ENCODE measurements around the gene EPM2A. TPM values are rescaled to one million over a fixed set of nuclear protein-coding genes. Genes with fewer than 3 reads are reported as not detected.

The EPM2A gene
- total and polyA plus RNA-seq, 2 experiments from 2014 or later = 3.7 to 17.8 TPM

DNA sequence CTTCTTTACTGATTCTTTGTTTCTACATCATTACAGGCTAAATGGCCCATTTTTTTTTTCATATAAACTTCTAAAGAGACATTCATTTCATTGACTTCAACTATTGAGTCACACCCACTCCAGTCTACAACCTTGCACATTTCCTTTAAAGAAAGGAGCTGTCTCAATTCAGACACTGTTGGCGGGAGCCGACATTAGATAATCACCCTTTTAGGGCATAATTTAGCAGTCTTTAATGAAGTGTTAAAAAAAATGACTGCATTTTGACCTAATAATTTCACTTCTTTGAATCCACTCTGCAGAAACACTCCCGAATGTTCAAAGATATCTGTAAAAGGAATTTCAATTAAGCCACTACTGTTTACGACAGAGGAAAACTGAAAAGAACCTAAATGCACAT lies 1.5 kb downstream of the EPM2A start:
- Histone ChIP-seq H3K4me3 (peak overlapping the region; percentile 61), H2AFZ (no peak overlapping the region), H3K79me2 (replicated peaks; ENCODE audit: insufficient read depth) (0 out of 2 replicates have a peak, but pooled peaks cover 9% of the 10 kb centered on the region), H3K27me3 (ENCODE audit: insufficient read depth) (no peaks in the 10 kb centered on the region), H3K9me2 (ENCODE audit: insufficient read depth) (no peaks in the 10 kb centered on the region), H3K36me3 (ENCODE audit: insufficient read depth) (no peaks in the 10 kb centered on the region), H3K4me1 (ENCODE audit: insufficient read depth) (peaks cover 13% of the 10 kb centered on the region), H4K20me1 (replicated peaks; ENCODE audit: insufficient read depth) (no peaks in the 10 kb centered on the region), H3F3A (replicated peaks; ENCODE audit: low read depth) (no peaks in the 10 kb centered on the region), H3K27ac (ENCODE audit: low read depth) (no peak overlapping the region), H3K4me2 (peak overlapping the region; percentile 78)
- Mint-ChIP-seq H3K9me3 (peaks cover 8% of the 10 kb centered on the region), H3K4me1 (peaks cover 14% of the 10 kb centered on the region), H3K27ac (peak overlapping the region; percentile 97; the same call in 1 of the 2 replicates), H3K27me3 (ENCODE audit: insufficient read depth, low read depth, poor library complexity) (peaks cover 4% of the 10 kb centered on the region), H3K4me3 (peak overlapping the region; percentile 86), H3K36me3 (ENCODE audit: low read depth) (peaks cover 16% of the 10 kb centered on the region)
- TF ChIP-seq, protein P1, sequence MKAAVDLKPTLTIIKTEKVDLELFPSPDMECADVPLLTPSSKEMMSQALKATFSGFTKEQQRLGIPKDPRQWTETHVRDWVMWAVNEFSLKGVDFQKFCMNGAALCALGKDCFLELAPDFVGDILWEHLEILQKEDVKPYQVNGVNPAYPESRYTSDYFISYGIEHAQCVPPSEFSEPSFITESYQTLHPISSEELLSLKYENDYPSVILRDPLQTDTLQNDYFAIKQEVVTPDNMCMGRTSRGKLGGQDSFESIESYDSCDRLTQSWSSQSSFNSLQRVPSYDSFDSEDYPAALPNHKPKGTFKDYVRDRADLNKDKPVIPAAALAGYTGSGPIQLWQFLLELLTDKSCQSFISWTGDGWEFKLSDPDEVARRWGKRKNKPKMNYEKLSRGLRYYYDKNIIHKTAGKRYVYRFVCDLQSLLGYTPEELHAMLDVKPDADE (IDR thresholded peaks at IDR 0.05) = no peak
- TF ChIP-seq ZNF331 (CRISPR knock-in tag; IDR thresholded peaks at IDR 0.05; ENCODE audit: low read depth) (no peak), EZH2 (IDR thresholded peaks at IDR 0.05; ENCODE audit: low read depth, unreplicated experiment) (no peak), ZNF114 (CRISPR knock-in tag; IDR thresholded peaks at IDR 0.05) (no peak), NANOG (IDR thresholded peaks at IDR 0.05; ENCODE audit: borderline replicate concordance) (no peak), POLR2AphosphoS5 (IDR thresholded peaks at IDR 0.05; ENCODE audit: low read depth) (no peak), JUNB (IDR thresholded peaks at IDR 0.05; ENCODE audit: unreplicated experiment) (no peak), STAT1 (IDR thresholded peaks at IDR 0.05; ENCODE audit: unreplicated experiment) (no peak), CREB1 (CRISPR knock-in tag; IDR thresholded peaks at IDR 0.05; ENCODE audit: low read depth) (no peak), EZH2phosphoT487 (IDR thresholded peaks at IDR 0.05; ENCODE audit: unreplicated experiment) (no peak)
- TF ChIP-seq, protein P2, sequence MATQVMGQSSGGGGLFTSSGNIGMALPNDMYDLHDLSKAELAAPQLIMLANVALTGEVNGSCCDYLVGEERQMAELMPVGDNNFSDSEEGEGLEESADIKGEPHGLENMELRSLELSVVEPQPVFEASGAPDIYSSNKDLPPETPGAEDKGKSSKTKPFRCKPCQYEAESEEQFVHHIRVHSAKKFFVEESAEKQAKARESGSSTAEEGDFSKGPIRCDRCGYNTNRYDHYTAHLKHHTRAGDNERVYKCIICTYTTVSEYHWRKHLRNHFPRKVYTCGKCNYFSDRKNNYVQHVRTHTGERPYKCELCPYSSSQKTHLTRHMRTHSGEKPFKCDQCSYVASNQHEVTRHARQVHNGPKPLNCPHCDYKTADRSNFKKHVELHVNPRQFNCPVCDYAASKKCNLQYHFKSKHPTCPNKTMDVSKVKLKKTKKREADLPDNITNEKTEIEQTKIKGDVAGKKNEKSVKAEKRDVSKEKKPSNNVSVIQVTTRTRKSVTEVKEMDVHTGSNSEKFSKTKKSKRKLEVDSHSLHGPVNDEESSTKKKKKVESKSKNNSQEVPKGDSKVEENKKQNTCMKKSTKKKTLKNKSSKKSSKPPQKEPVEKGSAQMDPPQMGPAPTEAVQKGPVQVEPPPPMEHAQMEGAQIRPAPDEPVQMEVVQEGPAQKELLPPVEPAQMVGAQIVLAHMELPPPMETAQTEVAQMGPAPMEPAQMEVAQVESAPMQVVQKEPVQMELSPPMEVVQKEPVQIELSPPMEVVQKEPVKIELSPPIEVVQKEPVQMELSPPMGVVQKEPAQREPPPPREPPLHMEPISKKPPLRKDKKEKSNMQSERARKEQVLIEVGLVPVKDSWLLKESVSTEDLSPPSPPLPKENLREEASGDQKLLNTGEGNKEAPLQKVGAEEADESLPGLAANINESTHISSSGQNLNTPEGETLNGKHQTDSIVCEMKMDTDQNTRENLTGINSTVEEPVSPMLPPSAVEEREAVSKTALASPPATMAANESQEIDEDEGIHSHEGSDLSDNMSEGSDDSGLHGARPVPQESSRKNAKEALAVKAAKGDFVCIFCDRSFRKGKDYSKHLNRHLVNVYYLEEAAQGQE (IDR thresholded peaks at IDR 0.05; ENCODE audit: unreplicated experiment) = no peak
- TF ChIP-seq, protein P3, sequence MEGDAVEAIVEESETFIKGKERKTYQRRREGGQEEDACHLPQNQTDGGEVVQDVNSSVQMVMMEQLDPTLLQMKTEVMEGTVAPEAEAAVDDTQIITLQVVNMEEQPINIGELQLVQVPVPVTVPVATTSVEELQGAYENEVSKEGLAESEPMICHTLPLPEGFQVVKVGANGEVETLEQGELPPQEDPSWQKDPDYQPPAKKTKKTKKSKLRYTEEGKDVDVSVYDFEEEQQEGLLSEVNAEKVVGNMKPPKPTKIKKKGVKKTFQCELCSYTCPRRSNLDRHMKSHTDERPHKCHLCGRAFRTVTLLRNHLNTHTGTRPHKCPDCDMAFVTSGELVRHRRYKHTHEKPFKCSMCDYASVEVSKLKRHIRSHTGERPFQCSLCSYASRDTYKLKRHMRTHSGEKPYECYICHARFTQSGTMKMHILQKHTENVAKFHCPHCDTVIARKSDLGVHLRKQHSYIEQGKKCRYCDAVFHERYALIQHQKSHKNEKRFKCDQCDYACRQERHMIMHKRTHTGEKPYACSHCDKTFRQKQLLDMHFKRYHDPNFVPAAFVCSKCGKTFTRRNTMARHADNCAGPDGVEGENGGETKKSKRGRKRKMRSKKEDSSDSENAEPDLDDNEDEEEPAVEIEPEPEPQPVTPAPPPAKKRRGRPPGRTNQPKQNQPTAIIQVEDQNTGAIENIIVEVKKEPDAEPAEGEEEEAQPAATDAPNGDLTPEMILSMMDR (conservative IDR thresholded peaks at IDR 0.05; ENCODE audit: low read depth in 2 of 2) = no peak
- TF ChIP-seq, protein P4, sequence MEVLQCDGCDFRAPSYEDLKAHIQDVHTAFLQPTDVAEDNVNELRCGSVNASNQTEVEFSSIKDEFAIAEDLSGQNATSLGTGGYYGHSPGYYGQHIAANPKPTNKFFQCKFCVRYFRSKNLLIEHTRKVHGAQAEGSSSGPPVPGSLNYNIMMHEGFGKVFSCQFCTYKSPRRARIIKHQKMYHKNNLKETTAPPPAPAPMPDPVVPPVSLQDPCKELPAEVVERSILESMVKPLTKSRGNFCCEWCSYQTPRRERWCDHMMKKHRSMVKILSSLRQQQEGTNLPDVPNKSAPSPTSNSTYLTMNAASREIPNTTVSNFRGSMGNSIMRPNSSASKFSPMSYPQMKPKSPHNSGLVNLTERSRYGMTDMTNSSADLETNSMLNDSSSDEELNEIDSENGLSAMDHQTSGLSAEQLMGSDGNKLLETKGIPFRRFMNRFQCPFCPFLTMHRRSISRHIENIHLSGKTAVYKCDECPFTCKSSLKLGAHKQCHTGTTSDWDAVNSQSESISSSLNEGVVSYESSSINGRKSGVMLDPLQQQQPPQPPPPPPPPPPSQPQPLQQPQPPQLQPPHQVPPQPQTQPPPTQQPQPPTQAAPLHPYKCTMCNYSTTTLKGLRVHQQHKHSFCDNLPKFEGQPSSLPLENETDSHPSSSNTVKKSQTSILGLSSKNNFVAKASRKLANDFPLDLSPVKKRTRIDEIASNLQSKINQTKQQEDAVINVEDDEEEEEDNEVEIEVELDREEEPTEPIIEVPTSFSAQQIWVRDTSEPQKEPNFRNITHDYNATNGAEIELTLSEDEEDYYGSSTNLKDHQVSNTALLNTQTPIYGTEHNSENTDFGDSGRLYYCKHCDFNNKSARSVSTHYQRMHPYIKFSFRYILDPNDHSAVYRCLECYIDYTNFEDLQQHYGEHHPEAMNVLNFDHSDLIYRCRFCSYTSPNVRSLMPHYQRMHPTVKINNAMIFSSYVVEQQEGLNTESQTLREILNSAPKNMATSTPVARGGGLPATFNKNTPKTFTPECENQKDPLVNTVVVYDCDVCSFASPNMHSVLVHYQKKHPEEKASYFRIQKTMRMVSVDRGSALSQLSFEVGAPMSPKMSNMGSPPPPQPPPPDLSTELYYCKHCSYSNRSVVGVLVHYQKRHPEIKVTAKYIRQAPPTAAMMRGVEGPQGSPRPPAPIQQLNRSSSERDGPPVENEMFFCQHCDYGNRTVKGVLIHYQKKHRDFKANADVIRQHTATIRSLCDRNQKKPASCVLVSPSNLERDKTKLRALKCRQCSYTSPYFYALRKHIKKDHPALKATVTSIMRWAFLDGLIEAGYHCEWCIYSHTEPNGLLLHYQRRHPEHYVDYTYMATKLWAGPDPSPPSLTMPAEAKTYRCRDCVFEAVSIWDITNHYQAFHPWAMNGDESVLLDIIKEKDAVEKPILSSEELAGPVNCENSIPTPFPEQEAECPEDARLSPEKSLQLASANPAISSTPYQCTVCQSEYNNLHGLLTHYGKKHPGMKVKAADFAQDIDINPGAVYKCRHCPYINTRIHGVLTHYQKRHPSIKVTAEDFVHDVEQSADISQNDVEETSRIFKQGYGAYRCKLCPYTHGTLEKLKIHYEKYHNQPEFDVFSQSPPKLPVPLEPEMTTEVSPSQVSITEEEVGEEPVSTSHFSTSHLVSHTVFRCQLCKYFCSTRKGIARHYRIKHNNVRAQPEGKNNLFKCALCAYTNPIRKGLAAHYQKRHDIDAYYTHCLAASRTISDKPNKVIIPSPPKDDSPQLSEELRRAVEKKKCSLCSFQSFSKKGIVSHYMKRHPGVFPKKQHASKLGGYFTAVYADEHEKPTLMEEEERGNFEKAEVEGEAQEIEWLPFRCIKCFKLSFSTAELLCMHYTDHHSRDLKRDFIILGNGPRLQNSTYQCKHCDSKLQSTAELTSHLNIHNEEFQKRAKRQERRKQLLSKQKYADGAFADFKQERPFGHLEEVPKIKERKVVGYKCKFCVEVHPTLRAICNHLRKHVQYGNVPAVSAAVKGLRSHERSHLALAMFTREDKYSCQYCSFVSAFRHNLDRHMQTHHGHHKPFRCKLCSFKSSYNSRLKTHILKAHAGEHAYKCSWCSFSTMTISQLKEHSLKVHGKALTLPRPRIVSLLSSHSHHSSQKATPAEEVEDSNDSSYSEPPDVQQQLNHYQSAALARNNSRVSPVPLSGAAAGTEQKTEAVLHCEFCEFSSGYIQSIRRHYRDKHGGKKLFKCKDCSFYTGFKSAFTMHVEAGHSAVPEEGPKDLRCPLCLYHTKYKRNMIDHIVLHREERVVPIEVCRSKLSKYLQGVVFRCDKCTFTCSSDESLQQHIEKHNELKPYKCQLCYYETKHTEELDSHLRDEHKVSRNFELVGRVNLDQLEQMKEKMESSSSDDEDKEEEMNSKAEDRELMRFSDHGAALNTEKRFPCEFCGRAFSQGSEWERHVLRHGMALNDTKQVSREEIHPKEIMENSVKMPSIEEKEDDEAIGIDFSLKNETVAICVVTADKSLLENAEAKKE (CRISPR knock-in tag; IDR thresholded peaks at IDR 0.05) = no peak
- DNase-seq (ENCODE audit: low spot score) (no peak), ATAC-seq (no peak)
